Measurements from ENCODE around the gene SYTL4.

Gene SYTL4

DNA sequence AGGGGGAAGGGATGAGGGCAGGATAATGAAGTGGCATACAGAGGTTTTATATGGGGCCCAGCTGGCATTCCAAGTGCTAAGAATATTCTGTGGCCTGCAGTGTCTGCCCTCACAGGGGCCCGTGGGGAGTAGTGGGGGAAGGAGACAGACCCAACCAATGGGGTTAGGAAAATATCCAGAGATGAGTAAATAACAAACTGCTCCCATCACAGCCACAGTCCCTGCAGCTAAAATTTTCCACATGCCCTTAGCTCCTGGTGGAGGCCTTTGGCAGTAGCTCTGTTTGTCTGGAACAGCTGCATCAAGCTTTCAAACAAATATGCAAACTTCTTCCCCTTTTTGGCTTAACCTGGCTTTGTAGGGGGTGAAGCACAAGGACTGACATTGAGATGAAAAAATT lies 84.8 kb downstream of the SYTL4 start:
- DNase-seq, result no peak

DNA sequence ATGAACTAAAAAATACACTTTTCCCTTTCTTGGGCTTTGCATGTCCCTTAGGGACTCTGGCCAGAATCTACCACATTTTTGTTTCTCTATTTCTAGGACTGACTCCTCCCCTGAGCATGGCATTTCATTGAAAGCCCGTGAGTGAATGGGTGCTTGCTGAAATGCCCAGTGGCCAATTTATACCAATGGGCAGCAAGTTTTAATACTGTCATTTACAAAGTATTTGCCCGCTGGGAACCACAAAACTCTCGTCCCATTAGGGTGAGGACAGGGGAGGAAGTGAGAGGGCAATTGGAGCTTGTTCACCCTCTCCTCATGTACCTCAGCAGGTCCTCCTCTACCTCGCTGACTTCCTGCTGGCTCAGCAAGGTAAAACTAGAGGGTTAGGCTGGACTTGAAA lies 86.8 kb downstream of the SYTL4 start:
- DNase-seq, result no peak

DNA sequence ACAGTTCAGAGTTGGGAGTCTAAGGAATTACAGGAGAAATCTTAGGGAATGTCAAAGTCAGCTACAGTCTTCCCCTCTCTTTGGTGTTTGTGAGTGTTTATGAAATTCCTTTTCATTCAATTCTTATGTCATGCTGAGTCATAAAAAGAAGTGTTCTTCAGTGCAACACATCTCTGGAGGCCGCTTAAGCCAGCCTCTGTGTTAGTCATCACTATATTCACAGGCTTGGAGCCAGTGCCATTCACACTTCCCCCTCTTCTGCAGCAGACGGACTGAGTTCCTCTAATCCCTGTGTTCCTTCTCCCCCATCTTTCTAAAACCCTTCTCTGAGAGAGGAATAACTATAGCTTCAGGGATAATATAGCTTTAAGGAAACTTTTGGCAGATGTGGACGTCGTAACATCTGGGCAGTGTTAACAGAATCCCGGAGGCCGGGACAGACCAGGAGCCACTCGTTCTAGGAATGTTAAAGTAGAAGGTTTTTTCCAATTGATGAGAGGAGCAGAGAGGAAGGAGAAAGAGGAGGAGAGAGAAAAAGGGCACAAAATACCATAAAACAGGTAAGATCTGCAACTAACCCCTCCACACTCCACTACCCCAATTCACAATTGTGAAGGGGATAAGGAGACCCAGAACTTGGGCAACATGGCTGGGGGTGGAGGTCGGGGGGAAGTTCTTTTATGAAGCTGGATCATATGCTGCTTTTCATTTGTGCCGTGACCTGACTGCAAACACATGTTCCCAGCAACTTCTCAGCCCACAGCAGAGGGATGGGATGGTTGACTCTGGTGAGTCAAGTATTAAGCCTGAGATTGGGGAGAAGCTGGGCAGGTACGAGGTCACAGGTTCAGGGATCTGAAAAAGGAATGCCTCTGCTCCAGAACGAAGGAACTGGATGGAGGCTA lies 87.7 kb downstream of the SYTL4 start, which contains the start of gene SRPX2:
SRPX2 (plus strand) TSS at position 244 of the 905 bp plus-strand sequence. CDS start 2,124 bp downstream, outside the sequence.
- DNase-seq, result no peak

DNA sequence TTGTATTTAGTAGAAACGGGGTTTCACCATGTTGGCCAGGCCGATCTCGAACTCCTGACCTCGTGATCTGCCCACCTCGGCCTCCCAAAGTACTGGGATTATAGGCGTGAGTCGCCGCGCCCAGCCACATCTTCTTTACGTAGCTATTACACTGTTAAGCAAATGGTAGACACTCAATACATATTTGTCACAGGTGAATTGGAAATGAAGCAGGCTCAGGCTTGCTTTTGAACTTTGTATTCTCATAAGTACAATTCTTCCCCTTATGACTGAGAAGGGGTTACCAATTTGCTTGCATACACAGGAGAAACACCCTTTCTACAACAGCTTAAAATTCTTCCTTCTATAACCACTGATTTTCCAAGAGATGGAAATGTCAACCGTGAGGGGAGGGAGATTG lies 88.7 kb downstream of the SYTL4 start:
- no peak for DNase-seq

DNA sequence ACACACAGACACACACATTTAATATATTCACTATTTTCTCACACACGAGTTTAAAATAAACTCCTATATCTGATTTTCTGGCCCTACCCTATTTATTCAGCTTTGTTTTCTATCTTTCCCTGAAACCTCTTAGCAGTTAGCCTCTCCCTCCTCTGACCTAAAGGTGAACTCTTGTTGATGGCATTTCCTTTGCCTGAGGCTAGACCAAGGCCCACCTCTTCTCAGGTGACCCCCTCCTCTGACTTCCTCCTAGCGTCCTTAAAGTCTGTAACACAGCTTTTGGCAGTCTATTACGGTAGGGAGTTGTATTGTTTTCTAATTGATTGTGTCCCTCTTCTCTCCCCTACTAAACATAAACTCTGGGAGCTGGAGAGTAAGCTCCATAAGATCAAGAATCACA lies 89.6 kb downstream of the SYTL4 start:
- DNase-seq, result no peak

DNA sequence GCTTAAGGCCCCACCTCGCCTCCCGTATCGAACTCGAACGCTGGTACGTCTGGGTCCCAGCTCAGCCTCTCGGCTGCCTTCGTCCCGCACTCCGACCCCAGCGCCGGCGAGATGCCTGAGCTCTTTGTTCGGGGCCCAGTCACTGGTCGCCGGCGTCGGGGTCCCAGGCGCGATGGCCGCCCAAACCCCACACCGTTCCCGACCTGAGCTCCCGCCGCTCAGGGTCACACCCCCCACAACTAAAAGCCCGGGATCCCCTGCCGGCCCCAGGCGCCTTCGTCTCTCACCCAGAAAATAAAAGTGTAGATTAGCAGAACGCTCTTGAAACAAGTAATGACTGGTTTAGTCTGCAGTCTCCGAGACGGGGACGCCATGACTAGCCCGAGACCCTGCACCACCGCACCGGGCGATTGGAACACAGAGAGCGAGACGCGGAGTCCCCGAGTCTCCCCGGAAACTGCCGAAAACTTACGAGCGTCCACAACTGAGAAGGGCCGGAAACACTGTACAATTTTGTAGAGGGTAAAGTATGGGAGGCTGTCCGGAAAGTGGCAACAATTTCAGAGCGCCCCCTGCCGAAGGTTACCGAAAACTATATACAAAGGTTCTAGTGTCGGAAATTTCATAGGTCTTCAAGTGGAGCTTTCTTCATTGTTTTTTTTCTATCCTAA lies 95.5 kb downstream of the SYTL4 start, which contains the start of gene TSPAN6:
TSPAN6 (minus strand) TSS at position 486 of the 671 bp plus-strand sequence; CDS start at position 374, 112 bp downstream.
- no peak for DNase-seq

DNA sequence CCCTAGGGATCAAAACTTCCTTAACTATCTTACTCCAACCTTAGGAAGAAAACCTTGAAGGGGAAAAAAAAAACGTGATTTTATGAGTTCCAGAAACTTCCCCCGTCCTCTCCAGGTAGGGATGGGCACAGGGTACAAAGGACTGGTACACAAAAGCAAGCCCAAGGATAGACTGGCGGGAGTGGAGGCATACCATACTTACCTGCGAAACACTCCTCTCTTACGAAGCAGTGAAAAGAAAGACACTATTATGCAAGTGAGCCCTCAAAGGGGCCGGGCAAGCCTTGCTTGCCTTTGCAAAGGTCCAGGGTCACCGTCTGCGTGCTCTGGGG lies 96.0 kb downstream of the SYTL4 start:
- DNase-seq, result no peak

DNA sequence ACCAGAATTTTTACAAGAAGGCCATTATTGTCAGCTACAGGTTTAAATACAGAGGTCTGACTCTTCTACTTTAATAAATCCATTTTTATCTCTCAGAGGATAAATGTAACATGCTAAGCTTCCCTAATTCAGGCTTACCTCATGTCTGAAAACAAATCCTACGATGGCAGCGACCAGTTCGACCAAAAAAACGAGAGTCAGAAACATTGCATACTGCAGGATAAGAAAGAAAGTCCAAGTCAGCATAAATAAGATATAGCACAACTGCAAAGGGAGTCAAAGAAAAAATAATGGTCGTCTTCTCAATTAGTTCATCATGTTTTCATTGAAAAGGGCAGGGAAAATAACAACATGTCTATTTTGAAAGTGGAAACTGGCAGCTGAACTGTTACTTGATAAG lies 96.9 kb downstream of the SYTL4 start:
- DNase-seq, result no peak

DNA sequence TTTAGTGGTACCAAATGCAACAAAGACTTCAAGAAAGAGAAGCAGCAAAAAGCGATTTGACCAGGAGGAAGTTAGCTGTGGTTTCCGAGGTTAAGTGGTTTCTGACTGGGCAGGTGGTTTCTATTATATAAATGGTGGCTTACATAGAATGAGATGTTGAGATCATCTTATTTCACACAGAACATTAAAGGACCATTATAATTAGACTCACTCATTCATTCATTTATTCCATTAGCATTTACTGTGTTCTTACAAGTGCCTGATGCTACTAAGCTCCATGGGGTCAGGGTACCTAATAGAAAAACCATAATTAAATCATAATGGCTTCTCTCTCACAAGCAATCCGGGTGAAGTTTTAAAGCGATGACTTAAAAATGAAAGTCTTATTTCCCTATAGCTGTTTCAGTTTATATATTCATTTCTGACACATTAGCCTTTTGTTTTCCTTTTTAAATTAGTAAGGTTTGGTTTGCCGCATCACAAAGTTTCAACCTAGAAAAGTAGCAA lies 105.9 kb downstream of the SYTL4 start:
- DNase-seq, result no peak

Data from cortex of kidney (tissue), 1 donor.